HEK293T (cell line): ENCODE results near the gene PROK1.
"Not testable (repeated sequence)": the region's sequence is repeated elsewhere in the genome, so short reads cannot be mapped to it uniquely, and the experiment has no call there.

Experiments
- CTCF ChIA-PET: fragments of 350-600 bp; formaldehyde crosslinking; extraction: SDS; loops from one replicate; lab custom pipeline; 2021; ENCODE audit warnings: antibody characterized with exemption, inconsistent platforms; lab: Yijun Ruan, JAX
- POLR2A ChIA-PET: fragments of 350-600 bp; formaldehyde crosslinking; extraction: SDS; loops from one replicate; lab custom pipeline; 2020; ENCODE audit warnings: antibody characterized with exemption, inconsistent platforms; lab: Yijun Ruan, JAX
- DNase-seq: peaks from one replicate; pipeline ENCODE4 v3.0.0; 2012; ENCODE audit warnings: mixed read lengths; ENCODE audit errors: extremely low spot score
- ARNT ChIP-seq: fragments of 450-650 bp; IDR thresholded peaks from 2 replicates; pipeline ENCODE4 v1.6.1; 2017; ENCODE audit warnings: mild to moderate bottlenecking
- BHLHE40 ChIP-seq: fragments of 450-650 bp; IDR thresholded peaks from 2 replicates; pipeline ENCODE4 v1.6.1; 2016; ENCODE audit warnings: mild to moderate bottlenecking, moderate library complexity, borderline replicate concordance
- CTBP1 ChIP-seq: fragments of 450-650 bp; IDR thresholded peaks from 2 replicates; pipeline ENCODE4 v1.6.1; 2016; ENCODE audit warnings: borderline replicate concordance
- ELF4 ChIP-seq: fragments of 450-650 bp; IDR thresholded peaks from 2 replicates; pipeline ENCODE4 v1.6.1; 2017; ENCODE audit warnings: antibody characterized with exemption
- FOXA1 ChIP-seq: fragments of 450-650 bp; IDR thresholded peaks from 2 replicates; pipeline ENCODE4 v1.6.1; 2016; ENCODE audit warnings: mild to moderate bottlenecking
- FOXK2 ChIP-seq: fragments of 450-650 bp; IDR thresholded peaks from 2 replicates; pipeline ENCODE4 v1.6.1; 2016; ENCODE audit warnings: mild to moderate bottlenecking
- FOXM1 ChIP-seq: fragments of 450-650 bp; IDR thresholded peaks from 2 replicates; pipeline ENCODE4 v1.6.1; 2017; ENCODE audit warnings: mild to moderate bottlenecking, borderline replicate concordance
- HDGF ChIP-seq: fragments of 450-650 bp; IDR thresholded peaks from 2 replicates; pipeline ENCODE4 v1.6.1; 2017; ENCODE audit warnings: antibody characterized with exemption, borderline replicate concordance
- L3MBTL2 ChIP-seq: fragments of 450-650 bp; conservative IDR thresholded peaks from 2 replicates; pipeline ENCODE4 v1.6.1; 2016; ENCODE audit warnings: mild to moderate bottlenecking
- LEF1 ChIP-seq: fragments of 450-650 bp; IDR thresholded peaks from 2 replicates; pipeline ENCODE4 v1.6.1; 2017; ENCODE audit warnings: mild to moderate bottlenecking, borderline replicate concordance
- NFRKB ChIP-seq: fragments of 450-650 bp; IDR thresholded peaks from 2 replicates; pipeline ENCODE4 v1.6.1; 2016; ENCODE audit warnings: mild to moderate bottlenecking, moderate library complexity
- SP1 ChIP-seq: fragments of 450-650 bp; IDR thresholded peaks from 2 replicates; pipeline ENCODE4 v1.6.1; 2017
- SUZ12 ChIP-seq: fragments of 450-650 bp; IDR thresholded peaks from 2 replicates; pipeline ENCODE4 v1.6.1; 2016; ENCODE audit warnings: mild to moderate bottlenecking
- TARDBP ChIP-seq: fragments of 450-650 bp; IDR thresholded peaks from 2 replicates; pipeline ENCODE4 v1.6.1; 2016
- ZNF384 ChIP-seq: fragments of 450-650 bp; IDR thresholded peaks from 2 replicates; pipeline ENCODE4 v1.6.1; 2016
- TF ChIP-seq, protein P1 (sequence below): fragments of 450-650 bp; IDR thresholded peaks from 2 replicates; pipeline ENCODE4 v1.6.1; 2016

The PROK1 gene

DNA sequence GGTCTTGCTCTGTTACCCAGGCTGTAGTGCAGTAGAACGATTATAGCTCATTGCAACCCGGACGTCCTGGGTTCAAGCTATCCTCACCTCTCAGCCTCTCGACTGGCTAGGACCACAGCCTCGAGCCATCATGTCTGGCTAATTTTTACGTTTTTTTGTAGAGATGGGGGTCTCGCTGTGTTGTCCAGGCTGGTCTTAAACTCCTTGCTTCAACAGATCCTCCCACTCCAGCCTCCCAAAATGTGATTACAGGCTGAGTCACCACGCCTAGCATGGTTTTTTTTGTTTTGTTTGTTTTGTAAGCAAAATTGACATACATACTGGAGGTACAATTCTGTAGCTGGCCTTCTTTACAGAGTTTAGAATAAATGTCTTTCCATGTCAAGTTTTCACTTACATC is 42.5 kb upstream of the PROK1 start:
- TF ChIP-seq FOXK2 (no peak), BHLHE40 (no peak), FOXA1 (no peak), L3MBTL2 (no peak), SP1 (no peak), ARNT (no peak), HDGF (no peak), CTBP1 (no peak)
- TF ChIP-seq, protein P1, sequence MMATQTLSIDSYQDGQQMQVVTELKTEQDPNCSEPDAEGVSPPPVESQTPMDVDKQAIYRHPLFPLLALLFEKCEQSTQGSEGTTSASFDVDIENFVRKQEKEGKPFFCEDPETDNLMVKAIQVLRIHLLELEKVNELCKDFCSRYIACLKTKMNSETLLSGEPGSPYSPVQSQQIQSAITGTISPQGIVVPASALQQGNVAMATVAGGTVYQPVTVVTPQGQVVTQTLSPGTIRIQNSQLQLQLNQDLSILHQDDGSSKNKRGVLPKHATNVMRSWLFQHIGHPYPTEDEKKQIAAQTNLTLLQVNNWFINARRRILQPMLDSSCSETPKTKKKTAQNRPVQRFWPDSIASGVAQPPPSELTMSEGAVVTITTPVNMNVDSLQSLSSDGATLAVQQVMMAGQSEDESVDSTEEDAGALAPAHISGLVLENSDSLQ, result no peak
- CTCF ChIA-PET, result interaction anchor here (0.6 to 2.3 kb wide), 4 partner anchors 41 to 183 kb away, joined by 4 to 14 read pairs (median 8); no protein-coding TSS in a partner anchor
- no peak for DNase-seq
- POLR2A ChIA-PET, result interaction anchor here (0.6 to 2.8 kb wide), 9 partner anchors 13 to 88 kb away, joined by 3 to 24 read pairs (median 4); partner anchors contain the start of gene RBM15

DNA sequence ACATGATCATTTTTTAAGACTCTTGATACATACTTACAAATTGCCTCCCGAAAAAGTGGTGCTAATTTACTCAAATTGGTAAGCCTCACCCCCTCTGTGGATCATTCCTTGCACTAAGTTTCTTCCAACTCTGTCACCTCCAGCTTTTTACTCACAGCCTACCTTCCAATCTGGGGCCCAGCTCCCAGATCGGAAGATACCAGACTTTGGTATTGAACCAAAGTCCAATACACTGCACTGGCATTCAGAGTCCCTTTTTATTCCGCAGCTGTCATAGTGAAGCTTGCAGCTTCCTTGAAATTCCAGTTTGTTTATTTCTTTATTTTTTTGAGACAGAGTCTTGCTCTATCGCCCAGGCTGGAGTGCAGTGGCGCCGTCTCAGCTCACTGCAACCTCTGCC is 41.6 kb upstream of the PROK1 start:
- DNase-seq, result no peak
- CTCF ChIA-PET, result interaction anchor here (2.0 to 2.3 kb wide), 2 partner anchors 51 to 87 kb away, joined by 13 to 14 read pairs; no protein-coding TSS in a partner anchor
- TF ChIP-seq ELF4, result no peak
- TF ChIP-seq SP1, result no peak
- TF ChIP-seq NFRKB, result no peak
- no peak for TF ChIP-seq ZNF384
- TF ChIP-seq LEF1, result no peak
- no peak for TF ChIP-seq ARNT
- TF ChIP-seq, protein P1, result no peak
- POLR2A ChIA-PET, result interaction anchor here (0.9 to 2.8 kb wide), 5 partner anchors 21 to 70 kb away, joined by 4 to 24 read pairs (median 4); partner anchors contain the start of gene RBM15

DNA sequence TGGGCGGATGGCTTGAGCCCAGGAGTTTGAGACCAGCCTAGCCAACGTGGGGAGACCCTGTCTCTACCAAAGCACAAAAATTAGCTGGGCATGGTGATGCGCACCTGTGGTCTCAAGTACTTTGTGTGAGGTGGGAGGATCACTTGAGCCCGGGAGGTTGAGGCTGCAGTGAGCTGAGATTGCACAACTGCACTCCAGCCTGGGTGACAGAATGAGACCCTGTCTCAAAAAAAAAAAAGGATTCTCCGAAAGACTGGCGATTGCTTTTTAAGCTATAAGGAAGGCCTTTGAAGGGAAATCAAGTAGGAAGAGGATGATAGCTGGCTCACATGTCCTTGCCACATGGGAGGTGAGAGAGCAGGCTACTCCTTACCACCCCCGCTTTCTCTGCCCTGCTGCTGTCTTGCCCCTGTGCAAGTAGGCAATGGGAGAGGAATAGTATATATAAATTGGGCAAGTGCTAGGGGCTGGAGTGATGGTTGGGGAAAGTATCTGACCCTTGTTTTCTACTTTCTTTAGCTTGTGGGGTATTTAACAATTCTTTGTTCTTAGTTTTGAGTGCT is 39.7 kb upstream of the PROK1 start:
- POLR2A ChIA-PET, result interaction anchor here (1.2 to 1.7 kb wide), 4 partner anchors 14 to 72 kb away, joined by 3 to 7 read pairs (median 4); partner anchors contain the start of gene RBM15
- CTCF ChIA-PET, result interaction anchor here (0.6 to 5.6 kb wide), 12 partner anchors 12 to 645 kb away, joined by 3 to 52 read pairs (median 5); partner anchors contain the start of gene RBM15
- TF ChIP-seq, protein P1, result no peak
- TF ChIP-seq ELF4 (no peak), CTBP1 (no peak), TARDBP (no peak), HDGF (no peak), NFRKB (no peak), LEF1 (no peak), L3MBTL2 (no peak), FOXK2 (no peak), ZNF384 (no peak), SP1 (no peak), BHLHE40 (no peak), ARNT (no peak), FOXA1 (no peak), SUZ12 (no peak), FOXM1 (no peak)
- no peak for DNase-seq

DNA sequence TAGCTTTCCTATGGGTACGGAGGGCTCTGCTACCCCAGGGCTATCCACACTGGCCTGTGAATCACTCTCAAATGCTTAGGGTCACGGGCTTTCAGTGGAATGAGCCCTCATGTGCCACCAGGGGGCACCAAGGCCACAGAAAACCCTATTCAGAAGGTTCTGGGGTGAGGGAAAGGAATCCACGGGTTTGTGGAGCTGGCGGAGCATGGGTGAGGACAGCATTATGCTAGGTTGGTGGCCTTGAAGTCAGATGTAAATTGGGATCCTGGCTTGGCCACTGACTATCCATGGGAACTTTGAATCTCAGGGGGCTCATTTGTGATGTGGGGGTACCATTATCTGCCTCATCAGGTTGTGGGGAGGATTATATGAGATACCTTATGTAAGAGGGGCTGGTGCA is 38.4 kb upstream of the PROK1 start:
- DNase-seq, result peak; percentile 77
- ChIA-PET POLR2A (interaction anchor here (1.2 to 1.7 kb wide), 4 partner anchors 9 to 74 kb away, joined by 3 to 7 read pairs (median 4); partner anchors contain the start of gene RBM15), CTCF (interaction anchor here (0.6 to 5.6 kb wide), 14 partner anchors 10 to 588 kb away, joined by 3 to 52 read pairs (median 4); no protein-coding TSS in a partner anchor)
- TF ChIP-seq ELF4 (no peak), SP1 (no peak), HDGF (no peak), SUZ12 (no peak)

DNA sequence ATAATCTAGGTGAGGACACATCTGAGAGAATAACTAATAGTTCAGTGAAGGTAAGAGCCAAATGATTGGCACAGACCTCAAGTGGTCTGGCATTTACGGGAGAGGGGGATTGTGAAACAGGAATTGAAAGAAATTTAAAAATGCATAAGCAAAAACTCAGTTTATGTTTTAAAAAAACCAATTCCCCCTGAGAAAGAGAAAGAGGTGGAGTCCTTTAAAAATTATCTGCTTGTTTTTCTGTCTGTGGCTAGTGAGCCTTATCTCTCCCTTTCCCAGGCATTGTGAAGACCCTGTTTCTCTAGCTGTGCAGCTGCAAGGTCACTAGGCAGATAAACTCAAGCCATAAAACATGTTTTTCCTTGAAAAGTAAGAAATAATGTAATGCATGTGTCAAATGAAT is 37.9 kb upstream of the PROK1 start:
- POLR2A ChIA-PET, result interaction anchor here (1.2 to 1.7 kb wide), 3 partner anchors 8 to 74 kb away, joined by 3 to 7 read pairs (median 5); partner anchors contain the start of gene RBM15
- not testable (repeated sequence) for DNase-seq
- CTCF ChIA-PET, result interaction anchor here (0.6 to 5.6 kb wide), 11 partner anchors 10 to 588 kb away, joined by 3 to 52 read pairs (median 5); no protein-coding TSS in a partner anchor

DNA sequence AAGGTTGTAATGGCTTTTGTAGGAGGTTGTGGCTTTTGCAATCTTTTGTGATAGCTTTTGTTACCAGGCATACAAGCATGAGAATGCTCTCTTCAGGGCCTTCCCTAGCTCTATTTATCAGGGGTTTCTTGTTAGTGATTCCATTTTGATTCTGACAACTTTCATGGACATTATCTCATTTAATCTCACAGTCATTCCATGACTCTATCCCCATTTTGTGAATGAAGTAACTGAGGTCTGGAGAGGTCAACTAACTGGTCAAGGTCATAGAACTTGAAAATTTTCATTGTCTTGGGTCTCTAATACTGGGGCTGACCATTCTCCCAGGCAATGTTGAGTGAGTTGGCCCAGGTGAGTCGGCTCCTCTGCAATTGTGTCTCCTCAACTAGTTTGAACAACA is 32.2 kb upstream of the PROK1 start:
- ChIA-PET POLR2A (interaction anchor here (0.5 kb wide), 1 partner anchor 83 kb away, joined by 4 read pairs; no protein-coding TSS in a partner anchor), CTCF (no interaction called here)
- TF ChIP-seq, protein P1, result no peak
- TF ChIP-seq SP1 (no peak), FOXA1 (no peak), BHLHE40 (no peak), ZNF384 (no peak), L3MBTL2 (no peak), ARNT (no peak), LEF1 (no peak), SUZ12 (no peak)
- no peak for DNase-seq
